DOHH2 (cell line): ENCODE results near the gene EHMT1.
"Not testable (repeated sequence)": the region's sequence is repeated elsewhere in the genome, so short reads cannot be mapped to it uniquely, and the experiment has no call there.

ENCODE experiments used
- H3F3A ChIP-seq: fragments of 200-600 bp; sonication (generic), shearing (Covaris generic); 2 replicates; pipeline ENCODE4 v1.6.0; 2016; ENCODE audit warnings: antibody characterized with exemption, mild to moderate bottlenecking; ENCODE audit not compliant: control insufficient read depth, insufficient read depth
- H3K27ac ChIP-seq: fragments of 200-600 bp; sonication (generic); 2 replicates; pipeline ENCODE4 v1.5.1; 2014; ENCODE audit warnings: low read depth, mild to moderate bottlenecking, low read length, moderate library complexity
- H3K27me3 ChIP-seq: fragments of 200-600 bp; sonication (generic); 2 replicates; pipeline ENCODE4 v1.6.1; 2014; ENCODE audit warnings: mild to moderate bottlenecking, low read length, mixed read lengths; ENCODE audit not compliant: control insufficient read depth
- H3K36me3 ChIP-seq: fragments of 200-600 bp; sonication (generic); 2 replicates; pipeline ENCODE4 v1.6.1; 2014; ENCODE audit warnings: mild to moderate bottlenecking, low read length, moderate library complexity, mixed read lengths; ENCODE audit not compliant: control insufficient read depth
- H3K4me1 ChIP-seq: fragments of 200-600 bp; sonication (generic); 2 replicates; pipeline ENCODE4 v1.6.1; 2014; ENCODE audit warnings: mild to moderate bottlenecking, low read length, mixed read lengths; ENCODE audit not compliant: control insufficient read depth
- H3K4me2 ChIP-seq: fragments of 200-600 bp; sonication (generic); 2 replicates; pipeline ENCODE4 v1.6.0; 2014; ENCODE audit warnings: mild to moderate bottlenecking, low read length, moderate library complexity
- H3K4me3 ChIP-seq: fragments of 200-600 bp; sonication (generic); 2 replicates; pipeline ENCODE4 v1.5.1; 2014; ENCODE audit warnings: mild to moderate bottlenecking, low read length, mixed read lengths
- H3K79me2 ChIP-seq: fragments of 200-600 bp; sonication (generic); 2 replicates; pipeline ENCODE4 v1.6.1; 2014; ENCODE audit warnings: mild to moderate bottlenecking, low read length, mixed read lengths; ENCODE audit not compliant: control insufficient read depth
- H3K9me2 ChIP-seq: fragments of 200-600 bp; sonication (generic); replicated peaks from 2 replicates; pipeline ENCODE4 v1.6.1; 2014; ENCODE audit warnings: mild to moderate bottlenecking, low read length, mixed read lengths; ENCODE audit not compliant: control insufficient read depth
- H3K9me3 ChIP-seq: fragments of 200-600 bp; sonication (generic); 2 replicates; pipeline ENCODE4 v1.6.1; 2014; ENCODE audit warnings: antibody characterized with exemption, low read length, mixed read lengths; ENCODE audit not compliant: control insufficient read depth, insufficient read depth
- H4K20me1 ChIP-seq: fragments of 200-600 bp; sonication (generic); 2 replicates; pipeline ENCODE4 v1.6.0; 2014; ENCODE audit warnings: low read depth, mild to moderate bottlenecking, antibody characterized with exemption, low read length, moderate library complexity; ENCODE audit not compliant: control insufficient read depth, insufficient read depth
- CTCF ChIP-seq: fragments of 200-600 bp; sonication (generic); IDR thresholded peaks from one replicate; pipeline ENCODE4 v1.5.1; 2014; ENCODE audit warnings: antibody characterized with exemption, mild to moderate bottlenecking, low read depth, low read length; ENCODE audit not compliant: poor library complexity, severe bottlenecking
- EZH2phosphoT487 ChIP-seq: fragments of 200-600 bp; sonication (generic); IDR thresholded peaks from 2 replicates; pipeline ENCODE4 v1.6.1; 2017; ENCODE audit warnings: borderline replicate concordance, mild to moderate bottlenecking, antibody characterized with exemption, low read length, moderate library complexity, mixed read lengths

The EHMT1 gene

GRCh38 chr9:137715321-137715720 lies 96.5 kb downstream of the EHMT1 start:
- Histone ChIP-seq H3K36me3 (peaks cover 92% of the 10 kb centered on the region), H3K9me3 (peaks cover 40% of the 10 kb centered on the region), H3K27ac (peak overlapping the region; percentile 39)

DNA sequence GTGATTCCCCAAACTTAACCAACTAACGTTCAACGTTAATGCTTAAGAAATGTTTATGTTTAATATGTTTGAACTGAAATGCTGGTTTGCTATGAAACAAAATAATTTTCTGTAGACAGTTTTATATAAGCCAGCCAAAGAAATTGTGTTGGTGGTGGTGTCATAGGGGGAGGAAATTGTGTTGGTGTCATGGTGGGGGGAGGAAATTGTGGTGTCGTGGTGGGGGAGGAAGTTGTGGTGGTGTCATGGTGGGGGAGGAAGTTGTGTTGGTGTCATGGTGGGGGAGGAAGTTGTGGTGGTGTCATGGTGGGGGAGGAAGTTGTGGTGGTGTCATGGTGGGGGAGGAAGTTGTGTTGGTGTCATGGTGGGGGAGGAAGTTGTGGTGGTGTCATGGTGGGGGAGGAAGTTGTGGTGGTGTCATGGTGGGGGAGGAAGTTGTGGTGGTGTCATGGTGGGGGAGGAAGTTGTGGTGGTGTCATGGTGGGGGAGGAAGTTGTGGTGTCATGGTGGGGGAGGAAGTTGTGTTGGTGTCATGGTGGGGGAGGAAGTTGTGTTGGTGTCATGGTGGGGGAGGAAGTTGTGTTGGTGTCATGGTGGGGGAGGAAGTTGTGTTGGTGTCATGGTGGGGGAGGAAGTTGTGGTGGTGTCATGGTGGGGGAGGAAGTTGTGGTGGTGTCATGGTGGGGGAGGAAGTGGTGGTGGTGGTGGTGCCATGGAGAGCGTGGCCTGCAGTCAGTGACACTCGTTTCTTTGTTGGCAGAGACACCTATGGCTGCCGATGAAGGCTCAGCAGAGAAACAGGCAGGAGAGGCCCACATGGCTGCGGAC lies 97.3 kb downstream of the EHMT1 start:
- Histone ChIP-seq H3K4me1 (peaks cover 11% of the 10 kb centered on the region), H3F3A (peaks cover 28% of the 10 kb centered on the region), H3K27ac (peak overlapping the region; percentile 39), H3K9me3 (peaks cover 40% of the 10 kb centered on the region), H3K36me3 (peaks cover 92% of the 10 kb centered on the region), H3K79me2 (peaks cover 84% of the 10 kb centered on the region)
- not testable (repeated sequence) for H3K4me3 ChIP-seq, H4K20me1 ChIP-seq, H3K27me3 ChIP-seq, H3K4me2 ChIP-seq, H3K9me2 ChIP-seq

More at GRCh38 chr9:137715321-137715720, 96.5 kb downstream of the EHMT1 start:
- peaks cover 11% of the 10 kb centered on the region for H3K4me1 ChIP-seq
- H3K79me2 ChIP-seq = peaks cover 85% of the 10 kb centered on the region
- peaks cover 28% of the 10 kb centered on the region for H3F3A ChIP-seq
- H4K20me1 ChIP-seq = no peaks in the 10 kb centered on the region
- no peaks in the 10 kb centered on the region for H3K9me2 ChIP-seq
- TF ChIP-seq CTCF (no peak), EZH2phosphoT487 (no peak)
- no peaks in the 10 kb centered on the region for H3K27me3 ChIP-seq
- no peak overlapping the region for H3K4me2 ChIP-seq
- H3K4me3 ChIP-seq = no peak overlapping the region

- peaks cover 40% of the 10 kb centered on the region for H3K9me3 ChIP-seq
Observed at GRCh38 chr9:137716694-137717287, 98.0 kb downstream of the EHMT1 start.

More at GRCh38 chr9:137716694-137717287, 98.0 kb downstream of the EHMT1 start:
- H3K79me2 ChIP-seq = peaks cover 84% of the 10 kb centered on the region
- no peaks in the 10 kb centered on the region for H3K9me2 ChIP-seq
- peaks cover 11% of the 10 kb centered on the region for H3K4me1 ChIP-seq
- H3K4me2 ChIP-seq = no peak overlapping the region
- H3K27me3 ChIP-seq = no peaks in the 10 kb centered on the region
- H4K20me1 ChIP-seq = no peaks in the 10 kb centered on the region
- no peak for TF ChIP-seq CTCF
- TF ChIP-seq EZH2phosphoT487 = no peak
- H3F3A ChIP-seq = peaks cover 28% of the 10 kb centered on the region
- H3K4me3 ChIP-seq = no peak overlapping the region
- H3K27ac ChIP-seq = peak overlapping the region; percentile 39
- peaks cover 90% of the 10 kb centered on the region for H3K36me3 ChIP-seq
